ENCODE results near the gene NAA20.

Gene NAA20

DNA sequence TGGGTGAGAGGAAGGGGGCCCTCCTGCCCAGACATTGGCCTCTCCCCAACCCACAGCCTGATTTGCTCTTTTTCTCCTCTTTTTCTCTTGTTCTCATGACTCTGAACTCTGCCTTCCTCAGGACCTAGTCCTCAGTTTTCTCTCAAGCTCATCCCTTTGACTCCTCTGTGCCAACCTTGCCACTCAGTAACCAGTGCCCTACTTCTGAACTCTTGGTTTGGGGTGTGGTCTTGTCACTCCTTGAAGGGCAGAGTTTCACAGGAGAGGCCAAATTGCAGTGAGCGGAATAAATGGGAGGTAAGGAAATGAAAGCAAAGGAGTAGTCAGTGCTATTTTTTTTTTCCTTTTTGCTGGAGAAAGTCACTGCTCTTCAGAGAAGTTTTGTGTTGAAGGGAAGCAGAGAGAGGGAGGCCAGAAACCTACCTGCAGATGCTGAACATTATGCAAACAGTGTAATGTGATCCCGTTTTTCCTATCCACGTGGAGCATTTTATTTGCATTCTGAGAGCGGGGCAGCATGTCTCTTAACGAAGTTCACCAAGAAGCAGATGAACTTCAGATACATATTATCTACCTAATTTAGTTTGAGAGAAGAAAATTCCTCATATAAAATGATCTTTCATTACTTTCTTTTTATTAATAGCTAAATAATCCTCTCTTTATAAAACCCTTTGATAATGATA, 62.1 kb downstream of the NAA20 start:
- DNase-seq: no peak

Measured in CD4-positive, alpha-beta T cell treated with Interleukin-15 for 1 hour (primary cell).